Hepatocyte (in vitro differentiated cells): ENCODE results near the gene SLC9A6.

Experiments used
- CTCF ChIP-seq: fragments of 200-600 bp; sonication (generic); IDR thresholded peaks from 2 replicates; pipeline ENCODE4 v1.5.1; 2016; ENCODE audit warnings: antibody characterized with exemption, mild to moderate bottlenecking; ENCODE audit not compliant: poor library complexity
- EZH2 ChIP-seq: fragments of 200-600 bp; sonication (generic); IDR thresholded peaks from 2 replicates; pipeline ENCODE4 v1.6.1; 2016; ENCODE audit warnings: antibody characterized with exemption, mild to moderate bottlenecking, borderline replicate concordance
- EZH2phosphoT487 ChIP-seq: fragments of 200-600 bp; sonication (generic); IDR thresholded peaks from one replicate; pipeline ENCODE4 v1.6.1; 2018; ENCODE audit warnings: antibody characterized with exemption, mild to moderate bottlenecking, low read depth, moderate library complexity; ENCODE audit not compliant: unreplicated experiment, severe bottlenecking

DNA sequence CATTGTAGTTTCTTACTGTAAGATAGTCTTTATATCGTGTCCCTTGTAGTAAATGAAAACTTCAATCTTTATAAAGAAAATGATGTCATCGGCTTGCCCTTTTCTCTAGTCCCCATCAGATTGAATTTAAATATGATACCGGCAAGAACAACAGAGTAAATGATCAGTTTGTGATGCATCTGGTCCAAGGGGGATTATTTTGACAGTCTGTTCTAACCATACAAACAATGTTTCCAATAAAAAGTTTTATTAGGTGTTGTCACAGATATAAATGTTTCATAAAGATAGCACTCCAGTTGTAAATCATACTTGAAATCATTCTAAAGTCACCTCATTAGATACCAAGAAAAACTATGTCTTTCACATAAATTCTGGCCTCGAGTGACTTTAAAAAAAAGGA is 72.3 kb downstream of the SLC9A6 start:
- TF ChIP-seq CTCF = no peak
- TF ChIP-seq EZH2phosphoT487 = no peak
- no peak for TF ChIP-seq EZH2
